IMR-90 (cell line): ENCODE data around the gene DHCR7. TPM values are rescaled to one million over a fixed set of nuclear protein-coding genes. Genes with fewer than 3 reads are reported as not detected.

Experiments
- ATAC-seq: fragments of 200-7000 bp; cut with Tn5 transposase; 2 replicates; pipeline ENCODE4 v1.9.1; 2020; ENCODE audit warnings: low read depth, mild to moderate bottlenecking, moderate library complexity
- BruUV-seq: library from RNA; stranded (reverse); fragments of 400-500 nt; replicated peaks from 2 replicates; lab custom pipeline; 2021; lab: Mats Ljungman, UMichigan
- CTCF ChIA-PET: fragments of 300-600 bp; formaldehyde crosslinking; extraction: SDS; loops from one replicate; lab custom pipeline; 2021; ENCODE audit warnings: antibody characterized with exemption; lab: Yijun Ruan, JAX
- POLR2A ChIA-PET: fragments of 300-600 bp; sonication (Branson Sonifier 250); formaldehyde crosslinking; loops from one replicate; lab custom pipeline; 2022; ENCODE audit warnings: antibody characterized with exemption; ENCODE audit not compliant: unreplicated experiment; lab: Charles Lee
- DNase-seq: peaks from one replicate; pipeline ENCODE4 v3.0.0; 2013
- H2AFZ ChIP-seq: replicated peaks from 2 replicates; pipeline ENCODE3; 2013; ENCODE audit warnings: low read length, mild to moderate bottlenecking; ENCODE audit not compliant: poor library complexity
- H2AK5ac ChIP-seq: 2 replicates; pipeline ENCODE4 v1.6.1; 2013; ENCODE audit warnings: low read depth, low read length, inconsistent platforms
- H2AK9ac ChIP-seq: replicated peaks from 2 replicates; pipeline ENCODE3; 2013; ENCODE audit warnings: mild to moderate bottlenecking, low read depth, low read length, moderate library complexity; ENCODE audit not compliant: poor library complexity
- H2BK120ac ChIP-seq: 2 replicates; pipeline ENCODE4 v1.6.1; 2013; ENCODE audit warnings: low read depth, low read length, inconsistent platforms
- H2BK15ac ChIP-seq: 3 replicates; pipeline ENCODE4 v1.6.1; 2013; ENCODE audit warnings: low read depth, low read length, inconsistent platforms
- H2BK20ac ChIP-seq: 2 replicates; pipeline ENCODE4 v1.6.1; 2013; ENCODE audit warnings: low read depth, mild to moderate bottlenecking, inconsistent platforms, low read length, moderate library complexity
- H2BK5ac ChIP-seq: 2 replicates; pipeline ENCODE4 v1.6.1; 2013; ENCODE audit warnings: mild to moderate bottlenecking, low read depth, low read length, inconsistent platforms; ENCODE audit not compliant: poor library complexity, severe bottlenecking
- H3K14ac ChIP-seq: replicated peaks from 2 replicates; pipeline ENCODE4 v1.6.1; 2013; ENCODE audit warnings: low read depth, low read length, inconsistent platforms
- H3K18ac ChIP-seq: 2 replicates; pipeline ENCODE4 v1.6.1; 2013; ENCODE audit warnings: low read depth, low read length, control low read depth
- H3K23ac ChIP-seq: 2 replicates; pipeline ENCODE4 v1.6.1; 2013; ENCODE audit warnings: low read depth, low read length, inconsistent platforms
- H3K27ac ChIP-seq: 2 replicates; pipeline ENCODE4 v1.5.1; 2013; ENCODE audit warnings: mild to moderate bottlenecking, control low read depth, low read length; ENCODE audit not compliant: insufficient read depth
- H3K27me3 ChIP-seq: 2 replicates; pipeline ENCODE4 v1.6.1; 2013; ENCODE audit warnings: low read length; ENCODE audit not compliant: control insufficient read depth, insufficient read depth
- H3K36me3 ChIP-seq: 2 replicates; pipeline ENCODE4 v1.6.1; 2013; ENCODE audit warnings: low read length, mixed read lengths; ENCODE audit not compliant: control insufficient read depth, insufficient read depth
- H3K4ac ChIP-seq: 2 replicates; pipeline ENCODE4 v1.6.1; 2013; ENCODE audit warnings: low read depth, low read length, inconsistent platforms
- H3K4me1 ChIP-seq: 2 replicates; pipeline ENCODE4 v1.6.1; 2013; ENCODE audit warnings: low read length, mixed read lengths; ENCODE audit not compliant: control insufficient read depth, insufficient read depth
- H3K4me2 ChIP-seq: 2 replicates; pipeline ENCODE4 v1.6.1; 2013; ENCODE audit warnings: low read depth, mild to moderate bottlenecking, control low read depth, low read length, moderate library complexity
- H3K4me3 ChIP-seq: 2 replicates; pipeline ENCODE4 v1.5.1; 2013; ENCODE audit warnings: low read depth, mild to moderate bottlenecking, control low read depth, low read length, moderate library complexity; ENCODE audit not compliant: insufficient read depth
- H3K56ac ChIP-seq: 2 replicates; pipeline ENCODE4 v1.6.1; 2013; ENCODE audit warnings: low read length, inconsistent platforms; ENCODE audit not compliant: insufficient read depth; ENCODE audit errors: extremely low read depth
- H3K79me1 ChIP-seq, 2 experiments: 2 replicates each; pipeline ENCODE4 v1.6.1; 2013; ENCODE audit warnings: low read length in 2 of 2, inconsistent platforms in 1 of 2, low read depth in 1 of 2
- H3K9ac ChIP-seq: 2 replicates; pipeline ENCODE4 v1.6.1; 2013; ENCODE audit warnings: low read depth, low read length, control low read depth
- H3K9me1 ChIP-seq: 2 replicates; pipeline ENCODE4 v1.6.1; 2013; ENCODE audit warnings: low read length, inconsistent platforms; ENCODE audit not compliant: insufficient read depth
- H3K9me3 ChIP-seq: 2 replicates; pipeline ENCODE4 v1.6.1; 2013; ENCODE audit warnings: low read length; ENCODE audit not compliant: control insufficient read depth, insufficient read depth
- H4K20me1 ChIP-seq: 2 replicates; pipeline ENCODE4 v1.6.1; 2013; ENCODE audit warnings: low read length, inconsistent platforms; ENCODE audit not compliant: insufficient read depth
- H4K5ac ChIP-seq: 2 replicates; pipeline ENCODE4 v1.6.1; 2013; ENCODE audit warnings: mild to moderate bottlenecking, low read depth, low read length, control low read depth
- H4K8ac ChIP-seq, 2 experiments: 2 replicates each; pipeline ENCODE4 v1.6.1; 2013; ENCODE audit warnings: low read depth in 2 of 2, low read length in 2 of 2, control low read depth in 1 of 2, inconsistent platforms in 1 of 2
- H4K91ac ChIP-seq: 2 replicates; pipeline ENCODE4 v1.6.1; 2013; ENCODE audit warnings: low read depth, low read length, inconsistent platforms; ENCODE audit not compliant: insufficient read depth
- BHLHE40 ChIP-seq: fragments of 150-350 bp; IDR thresholded peaks from 2 replicates; pipeline ENCODE4 v1.6.1; 2016; ENCODE audit warnings: mild to moderate bottlenecking, low read depth, low read length
- CEBPB ChIP-seq: IDR thresholded peaks from 2 replicates; pipeline ENCODE4 v1.6.1; 2012; ENCODE audit warnings: low read depth, low read length, improper control_type of control experiment
- CHD1 ChIP-seq: IDR thresholded peaks from 2 replicates; pipeline ENCODE4 v1.6.1; 2012; ENCODE audit warnings: low read depth, low read length, improper control_type of control experiment
- FOS ChIP-seq: fragments of 150-350 bp; IDR thresholded peaks from 2 replicates; pipeline ENCODE4 v1.6.1; 2016; ENCODE audit warnings: low read depth, low read length
- MAFK ChIP-seq: IDR thresholded peaks from 2 replicates; pipeline ENCODE4 v1.6.1; 2012; ENCODE audit warnings: low read depth, low read length, improper control_type of control experiment
- MAZ ChIP-seq: IDR thresholded peaks from 2 replicates; pipeline ENCODE4 v1.6.1; 2012; ENCODE audit warnings: low read depth, mild to moderate bottlenecking, low read length, improper control_type of control experiment, moderate library complexity, borderline replicate concordance
- MXI1 ChIP-seq: IDR thresholded peaks from 2 replicates; pipeline ENCODE4 v1.6.1; 2012; ENCODE audit warnings: low read depth, mild to moderate bottlenecking, low read length, moderate library complexity, borderline replicate concordance
- NFE2L2 ChIP-seq: fragments of 150-350 bp; IDR thresholded peaks from 2 replicates; pipeline ENCODE4 v1.6.1; 2016; ENCODE audit warnings: low read depth, mild to moderate bottlenecking, low read length
- POLR2A ChIP-seq: IDR thresholded peaks from 2 replicates; pipeline ENCODE4 v1.6.1; 2012; ENCODE audit warnings: mild to moderate bottlenecking, low read depth, low read length
- RAD21 ChIP-seq: IDR thresholded peaks from 2 replicates; pipeline ENCODE4 v1.6.1; 2012; ENCODE audit warnings: low read length, improper control_type of control experiment
- RCOR1 ChIP-seq: IDR thresholded peaks from 2 replicates; pipeline ENCODE4 v1.6.1; 2012; ENCODE audit warnings: mild to moderate bottlenecking, low read length, improper control_type of control experiment; ENCODE audit not compliant: insufficient replicate concordance
- SMC3 ChIP-seq: fragments of 150-350 bp; IDR thresholded peaks from 2 replicates; pipeline ENCODE4 v1.6.1; 2016; ENCODE audit warnings: low read depth, mild to moderate bottlenecking, antibody characterized with exemption, low read length, moderate library complexity
- WGBS, 2 experiments: methylation state at CpG; one replicate each; pipeline versions ENCODE4 v1.1.5 to v1.1.7; 2013; ENCODE audit warnings: missing lambda C conversion rate in 2 of 2; ENCODE audit not compliant: insufficient read length in 1 of 2; ENCODE audit errors: extremely low coverage in 2 of 2; 5-methylcytosine and 5-hydroxymethylcytosine counted together
- dilution Hi-C: fragments of 300-500 bp; cut with HindIII; formaldehyde crosslinking; loops from one replicate; pipeline ENCODE4 v1.14.3; 2018; ENCODE audit warnings: low sequenced_read_pairs; ENCODE audit not compliant: unreplicated experiment
- in situ Hi-C: fragments of 300-500 bp; cut with MboI; formaldehyde crosslinking; loops from 3 replicates; pipeline ENCODE4 v1.14.3; 2019; ENCODE audit warnings: low sequenced_read_pairs, inconsistent platforms, mixed read lengths
- intact Hi-C: fragments of 100-400 bp; cut with micrococcal nuclease; formaldehyde crosslinking; loops from 2 replicates; pipeline ENCODE4 v1.10.0; 2022
- polyA plus RNA-seq, 3 experiments: library from polyadenylated mRNA; depleted of rRNA; stranded (reverse); fragments of >200 nt; gene quantifications; 2 replicates each; pipeline ENCODE4 v1.2.3, GENCODE V29; 2012; ENCODE audit warnings: low replicate concordance in 1 of 3
- total RNA-seq: library from RNA; depleted of rRNA; stranded (reverse); fragments of >200 nt; gene quantifications from 2 replicates; pipeline ENCODE4 v1.2.3, GENCODE V29; 2012
- TF ChIP-seq, protein P1 (sequence below): fragments of 150-350 bp; IDR thresholded peaks from 2 replicates; pipeline ENCODE4 v1.6.1; 2017; ENCODE audit warnings: mild to moderate bottlenecking, antibody characterized with exemption, low read length, low read depth
- TF ChIP-seq, protein P2 (sequence below): conservative IDR thresholded peaks from 2 replicates; pipeline ENCODE4 v1.5.1; 2012; ENCODE audit warnings: mild to moderate bottlenecking, low read depth, low read length, improper control_type of control experiment
- TF ChIP-seq, protein P3 (sequence below): fragments of 150-350 bp; IDR thresholded peaks from 2 replicates; pipeline ENCODE4 v1.6.1; 2016; ENCODE audit warnings: low read depth, mild to moderate bottlenecking, low read length, moderate library complexity, borderline replicate concordance

The DHCR7 gene
- total and polyA plus RNA-seq, 2 of the 4 experiments (the other 2 are of a cell fraction) = 22.0 to 43.3 TPM

DNA sequence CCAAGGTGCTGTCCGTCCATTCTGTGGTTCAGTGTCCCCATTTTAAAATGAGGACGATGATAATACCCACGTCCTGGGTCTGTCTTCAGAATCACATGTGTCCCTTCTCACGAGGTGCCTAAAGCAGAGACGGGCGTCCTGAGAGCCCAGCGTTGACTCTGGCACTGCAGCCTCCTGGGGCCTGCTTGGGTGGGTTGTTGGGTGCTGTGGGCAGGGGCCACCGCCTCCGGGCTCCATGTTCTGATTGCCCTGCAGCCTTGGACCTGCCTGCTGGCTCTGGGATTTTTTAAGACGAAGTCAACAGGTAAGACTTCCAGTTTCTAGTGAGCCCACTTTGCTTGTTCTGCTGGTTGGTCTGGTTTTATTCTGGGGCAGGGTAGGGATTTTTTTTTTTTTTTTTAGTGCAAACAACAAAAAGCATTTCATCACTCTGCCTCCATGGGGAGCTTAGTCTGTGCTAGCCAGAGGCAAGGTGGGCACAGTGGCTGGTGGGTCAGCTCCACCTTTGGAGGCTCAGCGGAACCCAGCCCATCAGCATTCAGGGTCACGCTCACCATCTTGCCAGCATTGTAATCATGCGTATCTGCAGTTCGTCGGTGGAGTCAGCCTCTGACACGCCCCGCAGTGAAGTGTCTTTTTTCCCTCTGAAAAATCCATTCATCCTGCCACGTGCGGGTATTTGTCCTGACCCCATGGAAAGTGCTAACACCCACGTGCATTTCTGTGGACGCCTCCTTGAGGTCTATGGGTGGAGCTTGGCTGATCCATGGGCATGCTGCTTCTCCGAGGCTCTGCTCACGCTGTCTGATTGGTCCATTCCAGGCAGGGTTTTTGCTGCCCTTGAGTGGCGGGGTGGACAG lies 33.1 kb upstream of the DHCR7 start:
- no peak overlapping the region for H2AFZ ChIP-seq
- POLR2A ChIA-PET = no interaction called here
- H4K5ac ChIP-seq = no peak overlapping the region
- H2BK5ac ChIP-seq = no peak overlapping the region
- intact Hi-C loops (loop anchor here (2.0 kb wide), 1 partner anchor 37 kb away; no protein-coding TSS in a partner anchor), dilution Hi-C loops (no loop called here), in situ Hi-C loops (no loop called here)
- H3K23ac ChIP-seq = no peak overlapping the region
- no TSS peak for BruUV-seq
- H3K18ac ChIP-seq = no peak overlapping the region
- peak overlapping the region; percentile 35 for H2AK9ac ChIP-seq
- H3K9me1 ChIP-seq = peaks cover 13% of the 10 kb centered on the region; the same call in 1 of the 2 replicates
- H2BK20ac ChIP-seq = no peak overlapping the region
- ATAC-seq = no peak
- no peaks in the 10 kb centered on the region for H3K9me3 ChIP-seq
- H4K91ac ChIP-seq = no peak overlapping the region
- H2BK15ac ChIP-seq = no peak overlapping the region
- no peak overlapping the region for H3K4ac ChIP-seq
- peaks cover 0 to 2% of the 10 kb centered on the region in 2 experiments; a peak in 1 of 4 replicates for H3K79me1 ChIP-seq
- H2AK5ac ChIP-seq = no peak overlapping the region
- H3K36me3 ChIP-seq = peaks cover 84% of the 10 kb centered on the region
- DNase-seq = no peak
- H3K4me1 ChIP-seq = no peaks in the 10 kb centered on the region
- H4K8ac ChIP-seq = no peak overlapping the region
- CTCF ChIA-PET = no interaction called here
- H3K27me3 ChIP-seq = no peaks in the 10 kb centered on the region
- H3K4me3 ChIP-seq = no peak overlapping the region
- no peaks in the 10 kb centered on the region; the same call in 1 of the 2 replicates for H4K20me1 ChIP-seq
- H3K4me2 ChIP-seq = no peak overlapping the region
- 92% methylated on average over 10 of the region's 24 CpGs; no CpG with 5 or more reads in 1 of the 2 experiments for WGBS, 2 experiments
- no peak overlapping the region for H3K14ac ChIP-seq
- no peak overlapping the region for H3K9ac ChIP-seq
- H3K56ac ChIP-seq = no peak overlapping the region
- no peak overlapping the region for H3K27ac ChIP-seq
- H2BK120ac ChIP-seq = no peak overlapping the region
- TF ChIP-seq BHLHE40 (no peak), FOS (no peak), RAD21 (no peak), MAFK (no peak), CEBPB (no peak), POLR2A (no peak), SMC3 (no peak), MXI1 (no peak), CHD1 (no peak), NFE2L2 (no peak), RCOR1 (no peak), MAZ (no peak)
- TF ChIP-seq, protein P1, sequence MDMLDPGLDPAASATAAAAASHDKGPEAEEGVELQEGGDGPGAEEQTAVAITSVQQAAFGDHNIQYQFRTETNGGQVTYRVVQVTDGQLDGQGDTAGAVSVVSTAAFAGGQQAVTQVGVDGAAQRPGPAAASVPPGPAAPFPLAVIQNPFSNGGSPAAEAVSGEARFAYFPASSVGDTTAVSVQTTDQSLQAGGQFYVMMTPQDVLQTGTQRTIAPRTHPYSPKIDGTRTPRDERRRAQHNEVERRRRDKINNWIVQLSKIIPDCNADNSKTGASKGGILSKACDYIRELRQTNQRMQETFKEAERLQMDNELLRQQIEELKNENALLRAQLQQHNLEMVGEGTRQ = no peak
- TF ChIP-seq, protein P2, sequence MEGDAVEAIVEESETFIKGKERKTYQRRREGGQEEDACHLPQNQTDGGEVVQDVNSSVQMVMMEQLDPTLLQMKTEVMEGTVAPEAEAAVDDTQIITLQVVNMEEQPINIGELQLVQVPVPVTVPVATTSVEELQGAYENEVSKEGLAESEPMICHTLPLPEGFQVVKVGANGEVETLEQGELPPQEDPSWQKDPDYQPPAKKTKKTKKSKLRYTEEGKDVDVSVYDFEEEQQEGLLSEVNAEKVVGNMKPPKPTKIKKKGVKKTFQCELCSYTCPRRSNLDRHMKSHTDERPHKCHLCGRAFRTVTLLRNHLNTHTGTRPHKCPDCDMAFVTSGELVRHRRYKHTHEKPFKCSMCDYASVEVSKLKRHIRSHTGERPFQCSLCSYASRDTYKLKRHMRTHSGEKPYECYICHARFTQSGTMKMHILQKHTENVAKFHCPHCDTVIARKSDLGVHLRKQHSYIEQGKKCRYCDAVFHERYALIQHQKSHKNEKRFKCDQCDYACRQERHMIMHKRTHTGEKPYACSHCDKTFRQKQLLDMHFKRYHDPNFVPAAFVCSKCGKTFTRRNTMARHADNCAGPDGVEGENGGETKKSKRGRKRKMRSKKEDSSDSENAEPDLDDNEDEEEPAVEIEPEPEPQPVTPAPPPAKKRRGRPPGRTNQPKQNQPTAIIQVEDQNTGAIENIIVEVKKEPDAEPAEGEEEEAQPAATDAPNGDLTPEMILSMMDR = no peak
- TF ChIP-seq, protein P3, sequence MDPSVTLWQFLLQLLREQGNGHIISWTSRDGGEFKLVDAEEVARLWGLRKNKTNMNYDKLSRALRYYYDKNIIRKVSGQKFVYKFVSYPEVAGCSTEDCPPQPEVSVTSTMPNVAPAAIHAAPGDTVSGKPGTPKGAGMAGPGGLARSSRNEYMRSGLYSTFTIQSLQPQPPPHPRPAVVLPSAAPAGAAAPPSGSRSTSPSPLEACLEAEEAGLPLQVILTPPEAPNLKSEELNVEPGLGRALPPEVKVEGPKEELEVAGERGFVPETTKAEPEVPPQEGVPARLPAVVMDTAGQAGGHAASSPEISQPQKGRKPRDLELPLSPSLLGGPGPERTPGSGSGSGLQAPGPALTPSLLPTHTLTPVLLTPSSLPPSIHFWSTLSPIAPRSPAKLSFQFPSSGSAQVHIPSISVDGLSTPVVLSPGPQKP = no peak
